ENCODE data around the gene DDX42. TPM values are rescaled to one million over a fixed set of nuclear protein-coding genes. Genes with fewer than 3 reads are reported as not detected.

Gene DDX42
- total RNA-seq, 1 experiment from 2014 or later, result 128 TPM

DNA sequence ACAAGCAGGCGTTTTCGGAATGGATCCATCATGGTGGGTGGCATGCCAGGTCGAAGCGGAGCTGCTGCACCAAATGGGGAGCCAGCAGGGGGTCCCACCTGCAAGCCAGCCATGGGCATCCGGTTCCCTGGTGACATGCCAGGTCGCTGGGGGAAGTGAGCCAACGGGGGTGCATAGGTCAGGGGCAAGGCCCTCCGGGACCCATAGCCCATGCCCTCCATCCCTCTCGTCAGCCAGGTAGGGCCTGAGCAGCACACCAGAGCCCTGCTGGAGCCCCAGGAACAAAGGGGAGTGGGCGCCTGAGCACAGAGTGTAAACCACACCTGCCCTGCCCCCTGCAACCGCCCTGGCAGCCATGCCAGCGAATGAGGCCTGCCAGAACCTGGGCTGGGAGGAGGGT, 63.5 kb downstream of the DDX42 start:
- POLR2A ChIA-PET, result no interaction called here

DNA sequence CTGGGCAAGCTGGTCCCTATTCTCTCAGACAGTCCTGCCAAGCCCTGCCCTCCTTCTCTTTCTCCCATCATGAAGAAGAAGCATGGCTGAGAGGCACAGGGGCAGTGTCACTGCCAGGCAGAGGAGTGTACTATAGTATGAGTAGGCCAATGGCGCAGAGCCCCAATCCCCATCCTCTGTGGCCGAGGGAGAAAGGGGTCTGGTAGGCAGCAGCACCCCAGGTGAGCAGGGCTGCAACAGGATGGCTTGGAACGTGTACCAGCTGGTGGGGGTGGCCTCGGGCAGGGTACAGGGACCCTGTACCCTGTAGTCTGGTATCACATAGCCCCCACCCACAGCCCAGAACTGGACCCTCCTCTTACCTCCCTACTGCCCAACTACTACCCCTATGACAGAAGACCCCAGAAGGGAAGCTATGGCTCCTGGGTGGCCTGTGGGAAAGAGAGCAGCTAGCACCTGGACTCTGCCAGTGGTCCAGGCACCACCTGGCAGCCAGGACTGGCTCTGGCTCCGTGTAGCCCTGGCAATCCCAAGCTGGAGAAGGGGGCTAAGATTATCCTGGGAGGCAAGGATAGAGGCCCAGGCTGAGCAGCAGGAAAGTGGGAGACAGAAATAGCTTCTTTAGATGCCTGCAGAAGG, 64.1 kb downstream of the DDX42 start:
- TF ChIP-seq ZNF317 (CRISPR knock-in tag; IDR thresholded peaks at IDR 0.05; ENCODE audit: borderline replicate concordance, low read depth), result 0 out of 2 replicates have a peak, but pooled peaks have one; percentile 35
- TF ChIP-seq ZNF121 (CRISPR knock-in tag; IDR thresholded peaks at IDR 0.05), result no peak
- no peaks in the 10 kb centered on the region for H3K9me3 Mint-ChIP-seq
- ATAC-seq (no peak), DNase-seq (ENCODE audit: low spot score) (no peak)
- ChIA-PET POLR2A (interaction anchor here (1.2 kb wide), 2 partner anchors 10 to 65 kb away, joined by 3 to 4 read pairs; partner anchors contain the start of genes CCDC47 and FTSJ3), CTCF (interaction anchor here (0.8 to 3.3 kb wide), 6 partner anchors 10 to 412 kb away, joined by 3 to 16 read pairs (median 7); partner anchors contain the start of genes FTSJ3, GH2 and PSMC5)
- peaks cover 38% of the 10 kb centered on the region for H3K4me1 Mint-ChIP-seq
- no peak overlapping the region for H3K4me3 Mint-ChIP-seq
- no peaks in the 10 kb centered on the region for H3K27me3 Mint-ChIP-seq (ENCODE audit: low read depth)
- peak overlapping the region; percentile 77; the same call in 1 of the 2 replicates for H3K27ac Mint-ChIP-seq
- peaks cover 28% of the 10 kb centered on the region for H3K36me3 Mint-ChIP-seq

More for the DNA sequence above, 63.5 kb downstream of the DDX42 start:
- no peak overlapping the region for H3K4me3 Mint-ChIP-seq
- DNase-seq (ENCODE audit: low spot score) (no peak), ATAC-seq (no peak)
- H3K27ac Mint-ChIP-seq, result no peak overlapping the region
- H3K4me1 Mint-ChIP-seq, result peaks cover 38% of the 10 kb centered on the region
- TF ChIP-seq CREB1 (CRISPR knock-in tag; IDR thresholded peaks at IDR 0.05) (no peak), CREM (CRISPR knock-in tag; IDR thresholded peaks at IDR 0.05) (no peak), ZBTB21 (CRISPR knock-in tag; IDR thresholded peaks at IDR 0.05; ENCODE audit: borderline replicate concordance) (no peak), NFE2L1 (CRISPR knock-in tag; IDR thresholded peaks at IDR 0.05) (no peak), SMAD3 (CRISPR knock-in tag; IDR thresholded peaks at IDR 0.05; ENCODE audit: borderline replicate concordance) (no peak), SOX15 (CRISPR knock-in tag; IDR thresholded peaks at IDR 0.05) (no peak), ZNF317 (CRISPR knock-in tag; IDR thresholded peaks at IDR 0.05; ENCODE audit: borderline replicate concordance, low read depth) (no peak), ATF1 (CRISPR knock-in tag; IDR thresholded peaks at IDR 0.05) (no peak), ZNF121 (CRISPR knock-in tag; IDR thresholded peaks at IDR 0.05) (no peak), FOXJ3 (CRISPR knock-in tag; IDR thresholded peaks at IDR 0.05; ENCODE audit: borderline replicate concordance) (no peak), GTF2I (CRISPR knock-in tag; conservative IDR thresholded peaks at IDR 0.05) (no peak), TCF7 (CRISPR knock-in tag; IDR thresholded peaks at IDR 0.05; ENCODE audit: low read depth) (no peak)
- TF ChIP-seq, protein P1, sequence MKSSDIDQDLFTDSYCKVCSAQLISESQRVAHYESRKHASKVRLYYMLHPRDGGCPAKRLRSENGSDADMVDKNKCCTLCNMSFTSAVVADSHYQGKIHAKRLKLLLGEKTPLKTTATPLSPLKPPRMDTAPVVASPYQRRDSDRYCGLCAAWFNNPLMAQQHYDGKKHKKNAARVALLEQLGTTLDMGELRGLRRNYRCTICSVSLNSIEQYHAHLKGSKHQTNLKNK (CRISPR knock-in tag; IDR thresholded peaks at IDR 0.05), result no peak
- TF ChIP-seq, protein P2, sequence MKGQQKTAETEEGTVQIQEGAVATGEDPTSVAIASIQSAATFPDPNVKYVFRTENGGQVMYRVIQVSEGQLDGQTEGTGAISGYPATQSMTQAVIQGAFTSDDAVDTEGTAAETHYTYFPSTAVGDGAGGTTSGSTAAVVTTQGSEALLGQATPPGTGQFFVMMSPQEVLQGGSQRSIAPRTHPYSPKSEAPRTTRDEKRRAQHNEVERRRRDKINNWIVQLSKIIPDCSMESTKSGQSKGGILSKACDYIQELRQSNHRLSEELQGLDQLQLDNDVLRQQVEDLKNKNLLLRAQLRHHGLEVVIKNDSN (CRISPR knock-in tag; IDR thresholded peaks at IDR 0.05), result no peak
- TF ChIP-seq, protein P3, sequence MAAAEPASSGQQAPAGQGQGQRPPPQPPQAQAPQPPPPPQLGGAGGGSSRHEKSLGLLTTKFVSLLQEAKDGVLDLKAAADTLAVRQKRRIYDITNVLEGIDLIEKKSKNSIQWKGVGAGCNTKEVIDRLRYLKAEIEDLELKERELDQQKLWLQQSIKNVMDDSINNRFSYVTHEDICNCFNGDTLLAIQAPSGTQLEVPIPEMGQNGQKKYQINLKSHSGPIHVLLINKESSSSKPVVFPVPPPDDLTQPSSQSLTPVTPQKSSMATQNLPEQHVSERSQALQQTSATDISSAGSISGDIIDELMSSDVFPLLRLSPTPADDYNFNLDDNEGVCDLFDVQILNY (CRISPR knock-in tag; IDR thresholded peaks at IDR 0.05), result no peak
- TF ChIP-seq, protein P4, sequence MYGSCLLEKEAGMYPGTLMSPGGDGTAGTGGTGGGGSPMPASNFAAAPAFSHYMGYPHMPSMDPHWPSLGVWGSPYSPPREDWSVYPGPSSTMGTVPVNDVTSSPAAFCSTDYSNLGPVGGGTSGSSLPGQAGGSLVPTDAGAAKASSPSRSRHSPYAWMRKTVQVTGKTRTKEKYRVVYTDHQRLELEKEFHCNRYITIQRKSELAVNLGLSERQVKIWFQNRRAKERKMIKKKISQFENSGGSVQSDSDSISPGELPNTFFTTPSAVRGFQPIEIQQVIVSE (CRISPR knock-in tag; IDR thresholded peaks at IDR 0.05; ENCODE audit: borderline replicate concordance), result no peak
- no peaks in the 10 kb centered on the region for H3K27me3 Mint-ChIP-seq (ENCODE audit: low read depth)
- H3K9me3 Mint-ChIP-seq, result no peaks in the 10 kb centered on the region
- CTCF ChIA-PET, result interaction anchor here (1.5 kb wide), 1 partner anchor 412 kb away, joined by 3 read pairs; no protein-coding TSS in a partner anchor
- peaks cover 32% of the 10 kb centered on the region for H3K36me3 Mint-ChIP-seq

DNA sequence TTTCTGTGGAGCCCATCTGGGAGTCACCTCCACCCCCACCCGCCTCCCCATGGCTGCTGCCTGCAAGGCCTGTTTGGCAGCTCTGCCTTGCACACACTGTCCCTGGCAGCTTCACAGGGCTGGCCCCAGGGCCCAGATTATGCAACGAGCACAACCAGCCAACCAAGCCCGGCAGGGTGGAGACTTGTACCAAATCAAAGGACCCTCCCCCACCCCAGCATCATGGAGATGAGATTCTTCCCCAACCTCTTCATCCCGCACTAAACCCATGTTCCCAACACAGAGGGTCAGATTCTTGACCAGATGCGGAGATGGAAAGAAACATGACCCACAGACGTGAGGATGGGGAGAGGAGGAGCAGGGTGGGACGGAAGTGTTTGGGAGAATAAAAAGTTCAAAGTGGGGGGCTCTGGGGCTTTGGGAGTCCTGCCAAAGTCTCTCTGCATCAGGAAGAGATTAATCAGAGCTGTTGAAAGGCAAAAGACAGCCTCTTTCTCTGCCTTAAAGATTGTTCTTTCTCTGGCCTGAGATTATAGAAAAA, 64.7 kb downstream of the DDX42 start:
- CTCF ChIA-PET, result interaction anchor here (0.7 to 3.3 kb wide), 9 partner anchors 10 to 225 kb away, joined by 3 to 16 read pairs (median 4); partner anchors contain the start of genes CCDC47, DDX42, FTSJ3 and GH2
- H3K4me3 Mint-ChIP-seq, result peak overlapping the region; percentile 43
- TF ChIP-seq, protein P5, sequence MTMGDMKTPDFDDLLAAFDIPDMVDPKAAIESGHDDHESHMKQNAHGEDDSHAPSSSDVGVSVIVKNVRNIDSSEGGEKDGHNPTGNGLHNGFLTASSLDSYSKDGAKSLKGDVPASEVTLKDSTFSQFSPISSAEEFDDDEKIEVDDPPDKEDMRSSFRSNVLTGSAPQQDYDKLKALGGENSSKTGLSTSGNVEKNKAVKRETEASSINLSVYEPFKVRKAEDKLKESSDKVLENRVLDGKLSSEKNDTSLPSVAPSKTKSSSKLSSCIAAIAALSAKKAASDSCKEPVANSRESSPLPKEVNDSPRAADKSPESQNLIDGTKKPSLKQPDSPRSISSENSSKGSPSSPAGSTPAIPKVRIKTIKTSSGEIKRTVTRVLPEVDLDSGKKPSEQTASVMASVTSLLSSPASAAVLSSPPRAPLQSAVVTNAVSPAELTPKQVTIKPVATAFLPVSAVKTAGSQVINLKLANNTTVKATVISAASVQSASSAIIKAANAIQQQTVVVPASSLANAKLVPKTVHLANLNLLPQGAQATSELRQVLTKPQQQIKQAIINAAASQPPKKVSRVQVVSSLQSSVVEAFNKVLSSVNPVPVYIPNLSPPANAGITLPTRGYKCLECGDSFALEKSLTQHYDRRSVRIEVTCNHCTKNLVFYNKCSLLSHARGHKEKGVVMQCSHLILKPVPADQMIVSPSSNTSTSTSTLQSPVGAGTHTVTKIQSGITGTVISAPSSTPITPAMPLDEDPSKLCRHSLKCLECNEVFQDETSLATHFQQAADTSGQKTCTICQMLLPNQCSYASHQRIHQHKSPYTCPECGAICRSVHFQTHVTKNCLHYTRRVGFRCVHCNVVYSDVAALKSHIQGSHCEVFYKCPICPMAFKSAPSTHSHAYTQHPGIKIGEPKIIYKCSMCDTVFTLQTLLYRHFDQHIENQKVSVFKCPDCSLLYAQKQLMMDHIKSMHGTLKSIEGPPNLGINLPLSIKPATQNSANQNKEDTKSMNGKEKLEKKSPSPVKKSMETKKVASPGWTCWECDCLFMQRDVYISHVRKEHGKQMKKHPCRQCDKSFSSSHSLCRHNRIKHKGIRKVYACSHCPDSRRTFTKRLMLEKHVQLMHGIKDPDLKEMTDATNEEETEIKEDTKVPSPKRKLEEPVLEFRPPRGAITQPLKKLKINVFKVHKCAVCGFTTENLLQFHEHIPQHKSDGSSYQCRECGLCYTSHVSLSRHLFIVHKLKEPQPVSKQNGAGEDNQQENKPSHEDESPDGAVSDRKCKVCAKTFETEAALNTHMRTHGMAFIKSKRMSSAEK (CRISPR knock-in tag; IDR thresholded peaks at IDR 0.05; ENCODE audit: borderline replicate concordance), result no peak
- TF ChIP-seq, protein P6, sequence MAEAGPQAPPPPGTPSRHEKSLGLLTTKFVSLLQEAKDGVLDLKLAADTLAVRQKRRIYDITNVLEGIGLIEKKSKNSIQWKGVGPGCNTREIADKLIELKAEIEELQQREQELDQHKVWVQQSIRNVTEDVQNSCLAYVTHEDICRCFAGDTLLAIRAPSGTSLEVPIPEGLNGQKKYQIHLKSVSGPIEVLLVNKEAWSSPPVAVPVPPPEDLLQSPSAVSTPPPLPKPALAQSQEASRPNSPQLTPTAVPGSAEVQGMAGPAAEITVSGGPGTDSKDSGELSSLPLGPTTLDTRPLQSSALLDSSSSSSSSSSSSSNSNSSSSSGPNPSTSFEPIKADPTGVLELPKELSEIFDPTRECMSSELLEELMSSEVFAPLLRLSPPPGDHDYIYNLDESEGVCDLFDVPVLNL (CRISPR knock-in tag; IDR thresholded peaks at IDR 0.05; ENCODE audit: borderline replicate concordance, low read depth), result no peak

More for the DNA sequence above, 64.7 kb downstream of the DDX42 start:
- no peaks in the 10 kb centered on the region for H3K9me3 Mint-ChIP-seq
- no peaks in the 10 kb centered on the region for H3K27me3 Mint-ChIP-seq (ENCODE audit: low read depth)
- POLR2A ChIA-PET, result interaction anchor here (0.6 to 1.2 kb wide), 4 partner anchors 10 to 118 kb away, joined by 3 to 6 read pairs (median 4); partner anchors contain the start of genes CCDC47 and FTSJ3
- peak; percentile 33 for DNase-seq (ENCODE audit: low spot score)
- peaks cover 21% of the 10 kb centered on the region for H3K36me3 Mint-ChIP-seq
- H3K4me1 Mint-ChIP-seq, result peaks cover 40% of the 10 kb centered on the region
- no peak for ATAC-seq
- H3K27ac Mint-ChIP-seq, result peak overlapping the region; percentile 77

All from WTC11 (cell line).